ENCODE results near the gene CDKAL1.
"Not testable (repeated sequence)": the region's sequence is repeated elsewhere in the genome, so short reads cannot be mapped to it uniquely, and the experiment has no call there.

CDKAL1 gene

GRCh38 chr6:20712011-20712410, 177.8 kb downstream of the CDKAL1 start:
- FAIRE-seq, result no peak

- no peak for FAIRE-seq
Measured at GRCh38 chr6:20715135-20715806, 181.0 kb downstream of the CDKAL1 start.

DNA sequence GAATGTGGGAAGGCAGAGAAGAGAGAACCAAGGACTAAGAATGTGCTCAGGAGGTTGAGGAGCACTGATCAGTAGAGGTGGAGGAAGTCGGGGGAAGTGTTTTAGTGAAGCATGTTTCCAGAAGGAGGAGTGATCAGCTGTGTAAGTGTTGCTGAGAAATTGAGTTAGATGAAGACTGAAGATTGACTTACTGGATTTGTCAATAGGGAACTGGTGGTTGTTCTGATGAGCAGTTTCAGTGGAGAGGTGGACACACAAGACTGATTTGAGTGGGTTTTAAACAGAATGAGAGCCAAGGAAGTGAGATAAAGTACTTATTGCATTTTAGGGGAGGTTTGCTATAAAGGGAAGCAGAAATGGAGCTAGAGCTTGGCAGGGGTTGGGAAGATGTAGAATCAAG, 182.6 kb downstream of the CDKAL1 start:
- no peak for FAIRE-seq

DNA sequence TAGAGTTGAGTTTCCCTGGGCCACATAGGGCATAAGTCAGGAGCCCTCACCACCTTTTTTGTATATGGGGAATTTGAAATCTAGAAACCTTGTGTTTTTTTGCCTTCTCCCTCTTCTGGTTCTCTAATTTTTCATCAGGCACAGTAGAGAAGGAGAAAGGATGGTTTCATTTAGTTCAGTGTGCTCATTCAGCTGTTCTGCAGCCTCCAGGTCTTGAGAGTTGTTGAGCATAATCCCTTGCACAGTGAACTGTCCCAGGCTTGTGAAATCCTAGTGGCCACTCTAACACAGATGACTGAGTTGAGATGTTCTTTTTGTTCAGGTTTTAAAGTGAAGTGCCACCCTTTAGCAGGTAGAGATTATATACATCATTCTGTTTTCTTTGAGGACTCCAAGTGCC, 183.5 kb downstream of the CDKAL1 start:
- no peak for FAIRE-seq

DNA sequence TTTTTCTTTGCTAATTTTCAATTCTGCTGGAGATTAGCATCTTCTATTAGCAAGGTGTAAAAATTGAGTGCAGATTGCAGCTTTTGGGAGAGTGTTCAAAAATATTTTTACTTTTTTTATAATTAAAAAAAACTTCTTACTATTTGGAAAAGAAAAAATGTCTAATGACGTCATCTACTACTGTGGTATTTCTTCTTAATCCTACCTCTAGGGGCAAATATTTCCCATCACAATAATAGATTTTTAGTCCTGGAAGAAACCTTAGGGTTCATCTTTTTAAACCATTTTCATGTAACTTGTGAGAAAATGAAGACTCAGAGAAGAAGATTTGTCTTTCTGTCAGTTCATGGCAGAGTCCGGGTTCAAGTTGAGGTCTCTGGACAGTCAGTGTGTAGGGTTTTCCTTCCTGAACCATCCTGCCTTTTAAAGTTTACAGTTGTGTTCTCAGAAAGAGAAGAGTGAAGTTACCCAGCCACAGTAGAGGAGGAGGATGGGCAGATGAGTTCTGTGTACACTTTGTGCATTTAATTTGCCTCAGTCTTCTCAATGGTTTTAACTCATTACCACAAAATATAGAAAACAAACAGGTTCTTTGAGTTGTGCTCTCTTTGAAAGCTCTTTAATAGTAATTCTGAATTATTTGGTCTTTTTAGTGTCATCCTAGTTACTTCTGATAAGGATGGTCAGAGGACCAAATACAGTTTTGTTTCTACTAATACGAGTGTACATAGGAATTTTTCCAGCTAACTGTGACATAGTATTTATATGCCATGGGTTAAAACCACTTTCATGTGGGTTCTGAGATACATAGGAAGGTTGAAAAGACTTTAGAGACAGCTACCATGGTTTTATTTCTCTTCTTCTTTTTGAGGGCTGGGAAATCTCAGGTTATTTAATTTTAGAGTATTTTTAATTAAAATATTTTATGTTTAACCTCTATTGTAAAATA, 184.7 kb downstream of the CDKAL1 start:
- no peak for FAIRE-seq

DNA sequence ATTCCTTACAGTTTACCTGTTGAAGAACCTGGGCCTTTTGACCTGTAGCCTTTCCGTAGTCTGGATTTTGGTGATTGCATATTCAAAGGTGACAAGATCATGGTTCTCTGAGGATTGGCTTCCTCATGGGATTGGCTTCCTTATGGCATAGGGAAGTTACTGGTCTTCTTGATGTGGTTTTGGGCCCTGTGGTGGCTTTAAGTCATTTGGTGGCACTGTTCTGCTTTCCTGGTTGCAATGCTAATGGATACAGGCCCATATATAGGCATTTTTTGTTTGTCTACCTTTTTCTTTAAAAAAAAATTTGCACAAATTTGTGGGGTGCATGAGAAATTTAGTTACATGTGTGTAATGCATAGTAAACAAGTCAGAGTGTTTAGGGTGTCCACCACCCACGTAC, 185.7 kb downstream of the CDKAL1 start:
- no peak for FAIRE-seq

GRCh38 chr6:20721121-20721520, 186.9 kb downstream of the CDKAL1 start:
- FAIRE-seq, result not testable (repeated sequence)

DNA sequence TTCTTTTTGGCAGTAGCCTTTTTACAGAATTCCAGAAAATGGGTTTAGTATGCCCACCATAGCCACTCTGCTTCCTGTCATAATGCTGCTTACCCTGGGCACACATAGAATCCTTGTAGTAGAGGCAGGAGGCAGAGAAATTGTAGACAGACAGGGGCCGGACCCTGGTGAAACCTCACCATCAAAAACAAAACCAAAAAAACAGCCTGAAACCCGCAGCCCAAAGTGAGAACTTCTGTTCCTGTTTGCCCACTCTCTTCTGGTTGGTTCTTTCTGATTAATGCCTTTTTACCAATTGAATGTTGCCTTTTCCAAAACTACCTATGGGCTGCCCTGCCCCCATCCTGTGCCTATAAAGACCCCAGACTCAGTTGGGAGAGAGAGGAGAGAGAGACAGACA, 188.2 kb downstream of the CDKAL1 start:
- no peak for FAIRE-seq

DNA sequence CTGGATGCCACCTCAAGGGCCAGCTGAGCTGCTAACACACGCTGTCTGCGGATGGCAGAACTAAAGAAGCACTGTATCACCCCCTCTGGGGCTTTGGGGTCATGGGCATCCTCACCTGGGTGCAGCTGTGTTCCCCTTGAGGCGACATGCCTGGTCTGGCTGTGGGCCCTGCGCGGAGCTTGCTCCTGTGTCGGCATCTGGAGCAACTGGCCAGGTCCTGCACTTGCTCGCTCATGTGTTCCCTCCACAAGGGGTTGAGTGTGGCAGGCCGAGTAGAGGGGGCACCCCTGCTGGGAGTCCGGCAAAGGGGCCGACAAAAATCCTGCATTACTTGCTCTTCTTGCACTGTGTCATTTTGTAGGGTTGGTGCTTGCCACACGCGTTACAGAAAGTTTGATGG, 189.0 kb downstream of the CDKAL1 start:
- no peak for FAIRE-seq

DNA sequence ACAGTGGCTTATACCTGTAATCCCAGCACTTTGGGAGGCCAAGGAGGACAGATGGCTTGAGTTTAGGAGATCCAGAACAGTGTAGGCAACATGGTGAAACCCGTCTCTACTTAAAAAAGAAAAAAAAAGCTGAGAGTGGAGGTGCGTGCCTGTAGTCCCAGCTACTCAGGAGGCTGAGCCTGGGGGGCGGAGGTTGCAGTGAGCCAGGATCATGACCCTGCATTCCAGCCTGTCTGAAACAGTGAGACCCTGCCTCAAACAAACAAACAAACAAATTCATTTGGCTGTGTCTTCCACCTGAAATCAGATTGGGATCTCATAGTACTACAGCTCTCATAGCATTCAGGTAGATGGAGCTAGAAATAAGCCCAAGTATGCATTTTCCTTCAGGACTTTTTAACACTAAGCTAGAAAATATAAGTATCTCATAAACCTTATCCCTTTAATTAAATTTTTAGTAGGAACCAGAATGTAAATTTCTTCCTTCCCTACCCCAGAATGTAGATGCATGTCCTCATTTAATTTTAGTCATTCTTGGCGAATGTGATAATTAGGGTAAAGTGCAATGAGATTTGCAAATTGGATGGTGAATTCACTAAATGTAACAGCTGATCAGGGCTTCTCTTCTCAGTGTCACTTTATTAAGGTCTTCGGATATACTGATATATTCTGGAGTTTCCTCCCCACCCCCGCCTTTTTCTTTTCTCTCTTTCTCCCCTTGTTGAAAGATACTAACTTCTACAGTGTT, 190.4 kb downstream of the CDKAL1 start:
- no peak for FAIRE-seq

- FAIRE-seq, result not testable (repeated sequence)
Measured at GRCh38 chr6:20725235-20725634, 191.0 kb downstream of the CDKAL1 start.

GRCh38 chr6:20729086-20729485, 194.8 kb downstream of the CDKAL1 start:
- FAIRE-seq, result no peak

DNA sequence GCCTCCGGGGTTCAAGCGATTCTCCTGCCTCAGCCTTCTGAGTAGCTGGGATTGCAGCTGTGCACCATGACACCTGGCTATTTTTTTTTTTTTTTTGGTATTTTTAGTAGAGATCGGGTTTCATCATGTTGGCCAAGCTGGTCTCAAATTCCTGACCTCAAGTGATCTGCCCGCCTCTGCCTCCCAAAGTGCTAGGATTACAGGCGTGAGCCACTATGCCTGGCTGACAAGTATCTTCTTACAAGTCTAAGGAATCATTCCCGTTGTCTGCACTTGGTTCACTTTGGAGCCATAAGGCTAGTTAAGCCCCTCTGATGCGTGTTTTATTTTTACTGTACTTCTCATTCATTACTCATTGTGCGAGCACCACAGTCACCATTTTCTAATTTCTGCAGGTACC, 198.1 kb downstream of the CDKAL1 start:
- FAIRE-seq, result not testable (repeated sequence)

- FAIRE-seq, result no peak
Measured at GRCh38 chr6:20732896-20733295, 198.6 kb downstream of the CDKAL1 start.

- FAIRE-seq, result no peak
Measured at GRCh38 chr6:20737912-20738311, 203.7 kb downstream of the CDKAL1 start.

GRCh38 chr6:20740088-20740487, 205.8 kb downstream of the CDKAL1 start:
- no peak for FAIRE-seq

- FAIRE-seq, result no peak
Measured at GRCh38 chr6:20740727-20741126, 206.5 kb downstream of the CDKAL1 start.

GRCh38 chr6:20741490-20741889, 207.2 kb downstream of the CDKAL1 start:
- no peak for FAIRE-seq

DNA sequence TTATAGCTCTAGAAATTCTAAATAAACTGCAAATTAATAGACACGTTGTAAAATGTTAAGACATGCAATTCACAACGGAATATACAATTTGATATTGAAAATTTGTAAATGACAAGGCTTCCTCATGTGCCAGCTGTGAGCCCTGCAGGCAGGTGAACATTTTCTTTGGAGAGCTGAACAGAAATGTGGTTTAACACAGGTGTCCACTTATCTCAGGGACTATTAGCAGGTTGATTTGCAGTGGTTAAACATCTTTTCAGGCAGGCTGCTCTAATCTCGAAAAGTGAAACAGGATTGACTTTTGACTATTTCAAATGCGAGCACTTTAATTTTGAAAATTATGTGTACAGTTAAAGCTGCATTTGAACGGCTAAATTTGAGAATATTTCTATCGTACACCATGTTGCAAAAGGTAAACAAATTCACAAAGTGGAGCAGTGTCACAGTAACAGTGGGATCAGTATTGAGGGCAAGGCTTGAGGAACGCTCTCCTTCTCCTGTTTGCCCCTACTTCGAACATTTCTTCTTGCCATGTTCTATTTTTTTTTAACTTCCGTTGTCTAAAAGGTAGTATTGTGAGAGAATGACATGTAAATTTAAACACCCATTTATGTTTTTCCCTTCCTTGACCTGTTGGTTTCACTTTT, 210.8 kb downstream of the CDKAL1 start:
- no peak for FAIRE-seq

DNA sequence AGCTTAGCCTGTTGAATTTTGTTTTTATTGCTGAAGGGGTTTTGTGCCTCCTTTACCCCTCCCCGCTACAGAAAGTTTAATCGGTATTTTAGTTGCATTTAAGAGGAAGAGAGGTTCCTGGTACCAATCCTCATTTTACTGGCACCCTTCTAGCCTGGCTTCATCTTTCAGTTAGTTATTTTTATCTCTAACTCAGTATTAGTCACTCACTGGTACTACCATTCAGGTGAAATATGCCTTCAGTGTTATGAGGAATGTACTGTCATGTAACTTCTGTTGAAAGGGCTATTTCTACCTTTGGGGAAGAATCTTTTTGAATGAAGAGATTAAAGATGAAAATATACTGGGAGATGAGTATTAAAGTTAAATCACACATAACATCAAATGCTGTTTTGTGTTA, 211.8 kb downstream of the CDKAL1 start:
- FAIRE-seq, result no peak

GRCh38 chr6:20746805-20747558, 212.7 kb downstream of the CDKAL1 start:
- no peak for FAIRE-seq

DNA sequence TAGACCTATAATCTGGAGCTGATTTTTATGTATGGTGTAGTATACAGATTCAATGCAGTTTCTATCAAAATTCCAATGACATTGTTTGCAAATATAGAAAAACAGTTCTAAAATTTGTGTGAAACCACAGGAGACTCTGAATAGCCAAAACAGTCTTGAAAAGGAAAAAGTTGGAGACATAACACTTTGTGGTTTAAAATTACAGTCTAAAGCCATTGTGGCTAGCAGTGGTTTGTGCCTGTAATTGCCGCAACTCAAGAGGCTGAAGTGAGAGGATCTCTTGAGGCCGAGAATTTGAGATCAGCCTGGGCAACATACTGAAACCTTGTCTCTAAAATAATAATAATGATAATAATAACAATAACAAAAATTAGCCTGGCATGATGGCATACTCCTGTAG, 213.7 kb downstream of the CDKAL1 start:
- FAIRE-seq, result no peak
